PC-3 (cell line): Measurements from ENCODE around the gene MAGI2. TPM values are rescaled to one million over a fixed set of nuclear protein-coding genes. Genes with fewer than 3 reads are reported as not detected.

ENCODE experiments used
- ATAC-seq: fragments of 200-7000 bp; cut with Tn5 transposase; 2 replicates; pipeline ENCODE4 v1.9.1; 2020; ENCODE audit warnings: mild to moderate bottlenecking, moderate library complexity
- BruUV-seq: library from RNA; stranded (reverse); fragments of 400-500 nt; replicated peaks from 2 replicates; lab custom pipeline; 2021; lab: Mats Ljungman, UMichigan
- CTCF ChIA-PET: fragments of 300-600 bp; sonication (Branson Sonifier 250); formaldehyde crosslinking; loops from one replicate; lab custom pipeline; 2022; ENCODE audit warnings: antibody characterized with exemption; lab: Charles Lee
- POLR2A ChIA-PET: fragments of 300-600 bp; sonication (Branson Sonifier 250); formaldehyde crosslinking; loops from one replicate; lab custom pipeline; 2022; ENCODE audit warnings: antibody characterized with exemption; ENCODE audit not compliant: unreplicated experiment; lab: Charles Lee
- DNase-seq: peaks from one replicate; pipeline ENCODE4 v3.0.0-alpha.2; 2015
- H2AFZ ChIP-seq: fragments of 300-600 bp; sonication (generic); 2 replicates; pipeline ENCODE4 v1.6.0; 2016; ENCODE audit warnings: antibody characterized with exemption, low read length
- H3F3A ChIP-seq: fragments of 300-600 bp; sonication (generic); one replicate; pipeline ENCODE4 v1.6.0; 2017; ENCODE audit warnings: antibody characterized with exemption, low read length, control low read depth, mild to moderate bottlenecking; ENCODE audit not compliant: unreplicated experiment
- H3K27ac ChIP-seq: fragments of 300-600 bp; sonication (generic); 2 replicates; pipeline ENCODE4 v1.5.1; 2016; ENCODE audit warnings: mild to moderate bottlenecking, low read length
- H3K27me3 ChIP-seq: fragments of 300-600 bp; sonication (generic); 2 replicates; pipeline ENCODE4 v1.6.1; 2016; ENCODE audit warnings: low read length, mixed read lengths
- H3K36me3 ChIP-seq: fragments of 300-600 bp; sonication (generic); 2 replicates; pipeline ENCODE4 v1.6.1; 2016; ENCODE audit warnings: low read depth, mixed run types, low read length, mixed read lengths
- H3K4me1 ChIP-seq: fragments of 300-600 bp; sonication (generic); 2 replicates; pipeline ENCODE4 v1.5.1; 2016; ENCODE audit warnings: low read length; ENCODE audit not compliant: insufficient read depth
- H3K4me2 ChIP-seq: fragments of 300-600 bp; sonication (generic); 2 replicates; pipeline ENCODE4 v1.6.0; 2016; ENCODE audit warnings: low read length
- H3K4me3 ChIP-seq: fragments of 300-600 bp; sonication (generic); 2 replicates; pipeline ENCODE4 v1.5.1; 2016; ENCODE audit warnings: mild to moderate bottlenecking, low read length, mixed read lengths
- H3K79me2 ChIP-seq: fragments of 300-600 bp; sonication (generic); 2 replicates; pipeline ENCODE4 v1.6.1; 2017; ENCODE audit warnings: low read length, mixed read lengths
- H3K9ac ChIP-seq: fragments of 300-600 bp; sonication (generic); 2 replicates; pipeline ENCODE4 v1.6.0; 2016; ENCODE audit warnings: mild to moderate bottlenecking, low read length
- H3K9me2 ChIP-seq: fragments of 300-600 bp; sonication (generic); replicated peaks from 2 replicates; pipeline ENCODE4 v1.6.1; 2016; ENCODE audit warnings: mixed run types, low read length, mixed read lengths
- H3K9me3 ChIP-seq: fragments of 300-600 bp; sonication (generic); 2 replicates; pipeline ENCODE4 v1.6.1; 2016; ENCODE audit warnings: low read length, mixed read lengths
- H4K20me1 ChIP-seq: fragments of 300-600 bp; sonication (generic); 2 replicates; pipeline ENCODE4 v1.6.1; 2016; ENCODE audit warnings: low read length, mixed read lengths
- CTCF ChIP-seq: fragments of 300-600 bp; sonication (generic); conservative IDR thresholded peaks from 2 replicates; pipeline ENCODE4 v1.5.1; 2017; ENCODE audit warnings: antibody characterized with exemption, low read depth, mild to moderate bottlenecking, low read length
- EZH2 ChIP-seq: fragments of 300-600 bp; sonication (generic); IDR thresholded peaks from one replicate; pipeline ENCODE4 v1.6.1; 2017; ENCODE audit warnings: antibody characterized with exemption, mild to moderate bottlenecking, low read length; ENCODE audit not compliant: unreplicated experiment
- EZH2phosphoT487 ChIP-seq: fragments of 300-600 bp; sonication (generic); IDR thresholded peaks from 2 replicates; pipeline ENCODE4 v1.6.1; 2018; ENCODE audit warnings: mild to moderate bottlenecking, antibody characterized with exemption, low read length, borderline replicate concordance
- intact Hi-C: fragments of 100-400 bp; cut with micrococcal nuclease; formaldehyde crosslinking; loops from 2 replicates; pipeline ENCODE4 v1.9.0; 2023
- total RNA-seq: library from RNA; depleted of rRNA; stranded (reverse); fragments of >200 nt; gene quantifications from 2 replicates; pipeline ENCODE4 v1.2.3, GENCODE V29; 2014

MAGI2 gene
- total RNA-seq, 1 experiment from 2014 or later, result not detected

GRCh38 chr7:78081888-78082287, 1371.6 kb downstream of the MAGI2 start:
- Histone ChIP-seq H3K4me1 (peaks cover 8% of the 10 kb centered on the region), H3K27me3 (peaks cover 41% of the 10 kb centered on the region), H3K9me3 (no peaks in the 10 kb centered on the region), H3K4me3 (no peak overlapping the region), H3K36me3 (no peaks in the 10 kb centered on the region), H4K20me1 (no peaks in the 10 kb centered on the region), H2AFZ (no peak overlapping the region), H3F3A (no peaks in the 10 kb centered on the region), H3K9ac (no peak overlapping the region), H3K4me2 (no peak overlapping the region), H3K9me2 (no peaks in the 10 kb centered on the region), H3K27ac (no peak overlapping the region), H3K79me2 (no peaks in the 10 kb centered on the region)
- ATAC-seq, result no peak
- ChIA-PET CTCF (interaction anchor here (0.6 kb wide), 1 partner anchor 138 kb away, joined by 3 read pairs; no protein-coding TSS in a partner anchor), POLR2A (no interaction called here)
- intact Hi-C loops, result no loop called here
- no peak for DNase-seq
- no TSS peak for BruUV-seq
- 0 out of 2 replicates have a peak, but pooled peaks have one; percentile 22 for TF ChIP-seq CTCF
- TF ChIP-seq EZH2phosphoT487, result no peak

GRCh38 chr7:78081344-78081743, 1372.1 kb downstream of the MAGI2 start:
- TF ChIP-seq CTCF, result no peak
- no peak for TF ChIP-seq EZH2
- TF ChIP-seq EZH2phosphoT487, result no peak
- no peak overlapping the region for H3K9ac ChIP-seq
- H3K9me2 ChIP-seq, result no peaks in the 10 kb centered on the region
- no peaks in the 10 kb centered on the region for H3F3A ChIP-seq
- ChIA-PET POLR2A (no interaction called here), CTCF (no interaction called here)
- H3K79me2 ChIP-seq, result no peaks in the 10 kb centered on the region
- H2AFZ ChIP-seq, result no peak overlapping the region
- intact Hi-C loops, result no loop called here
- BruUV-seq, result no TSS peak
- DNase-seq, result no peak
- H3K36me3 ChIP-seq, result no peaks in the 10 kb centered on the region
- H3K4me3 ChIP-seq, result no peak overlapping the region
- no peaks in the 10 kb centered on the region for H3K9me3 ChIP-seq
- H3K27me3 ChIP-seq, result peaks cover 39% of the 10 kb centered on the region
- no peak overlapping the region for H3K4me2 ChIP-seq
- H4K20me1 ChIP-seq, result no peaks in the 10 kb centered on the region
- H3K27ac ChIP-seq, result no peak overlapping the region
- peaks cover 8% of the 10 kb centered on the region for H3K4me1 ChIP-seq
- ATAC-seq, result no peak

- Histone ChIP-seq H3K27me3 (peaks cover 39% of the 10 kb centered on the region), H3K27ac (no peak overlapping the region), H3K36me3 (no peaks in the 10 kb centered on the region), H3K9me3 (no peaks in the 10 kb centered on the region), H3K9me2 (no peaks in the 10 kb centered on the region), H3K9ac (no peak overlapping the region), H3K79me2 (no peaks in the 10 kb centered on the region), H3K4me3 (no peak overlapping the region), H3K4me2 (no peak overlapping the region), H3K4me1 (peaks cover 8% of the 10 kb centered on the region), H2AFZ (no peak overlapping the region), H4K20me1 (no peaks in the 10 kb centered on the region), H3F3A (no peaks in the 10 kb centered on the region)
- ATAC-seq (no peak), DNase-seq (peak; percentile 15)
- intact Hi-C loops, result no loop called here
- ChIA-PET POLR2A (no interaction called here), CTCF (no interaction called here)
- no TSS peak for BruUV-seq
- TF ChIP-seq CTCF, result no peak
These were observed 1372.7 kb downstream of the MAGI2 start for GRCh38 chr7:78080811-78081210.
